Hepatocyte (in vitro differentiated cells): ENCODE results near the gene RIPK4.

Experiments used
- EZH2 ChIP-seq: fragments of 200-600 bp; sonication (generic); IDR thresholded peaks from 2 replicates; pipeline ENCODE4 v1.6.1; 2016; ENCODE audit warnings: antibody characterized with exemption, mild to moderate bottlenecking, borderline replicate concordance
- TF ChIP-seq, protein P1 (sequence below): fragments of 200-600 bp; sonication (generic); IDR thresholded peaks from 2 replicates; pipeline ENCODE4 v1.5.1; 2016; ENCODE audit warnings: antibody characterized with exemption, mild to moderate bottlenecking; ENCODE audit not compliant: poor library complexity

DNA sequence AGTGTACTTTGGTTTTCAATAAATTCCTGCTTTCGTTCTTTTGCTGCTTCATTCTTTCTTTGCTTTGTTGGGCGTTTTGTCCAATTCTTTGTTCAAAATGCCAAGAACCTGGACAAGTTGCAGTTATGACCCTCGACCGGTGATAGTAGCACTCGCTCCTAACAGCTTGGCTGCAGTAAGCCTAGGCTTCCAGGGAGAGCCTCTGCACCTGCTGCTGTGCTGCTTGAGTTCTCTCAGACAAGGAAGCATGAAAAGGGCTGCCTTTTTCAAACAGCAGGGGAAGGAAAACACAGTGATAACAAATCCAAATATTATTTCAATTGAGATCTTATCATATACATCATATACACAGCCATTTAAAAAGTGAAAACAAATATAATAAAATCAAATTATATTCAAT, 12.8 kb upstream of the RIPK4 start:
- TF ChIP-seq EZH2, result no peak
- TF ChIP-seq, protein P1, sequence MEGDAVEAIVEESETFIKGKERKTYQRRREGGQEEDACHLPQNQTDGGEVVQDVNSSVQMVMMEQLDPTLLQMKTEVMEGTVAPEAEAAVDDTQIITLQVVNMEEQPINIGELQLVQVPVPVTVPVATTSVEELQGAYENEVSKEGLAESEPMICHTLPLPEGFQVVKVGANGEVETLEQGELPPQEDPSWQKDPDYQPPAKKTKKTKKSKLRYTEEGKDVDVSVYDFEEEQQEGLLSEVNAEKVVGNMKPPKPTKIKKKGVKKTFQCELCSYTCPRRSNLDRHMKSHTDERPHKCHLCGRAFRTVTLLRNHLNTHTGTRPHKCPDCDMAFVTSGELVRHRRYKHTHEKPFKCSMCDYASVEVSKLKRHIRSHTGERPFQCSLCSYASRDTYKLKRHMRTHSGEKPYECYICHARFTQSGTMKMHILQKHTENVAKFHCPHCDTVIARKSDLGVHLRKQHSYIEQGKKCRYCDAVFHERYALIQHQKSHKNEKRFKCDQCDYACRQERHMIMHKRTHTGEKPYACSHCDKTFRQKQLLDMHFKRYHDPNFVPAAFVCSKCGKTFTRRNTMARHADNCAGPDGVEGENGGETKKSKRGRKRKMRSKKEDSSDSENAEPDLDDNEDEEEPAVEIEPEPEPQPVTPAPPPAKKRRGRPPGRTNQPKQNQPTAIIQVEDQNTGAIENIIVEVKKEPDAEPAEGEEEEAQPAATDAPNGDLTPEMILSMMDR, result no peak
